GM18526 (cell line): ENCODE data around the gene ATXN7.

Source experiments
- POLR2A ChIP-seq: IDR thresholded peaks from 3 replicates; pipeline ENCODE4 v1.6.1; 2011; ENCODE audit not compliant: insufficient read length; ENCODE audit errors: extremely low read depth

Gene ATXN7

GRCh38 chr3:64016941-64017620 is 153.4 kb downstream of the ATXN7 start:
- TF ChIP-seq POLR2A = no peak

GRCh38 chr3:64019271-64019670 is 155.6 kb downstream of the ATXN7 start:
- TF ChIP-seq POLR2A = no peak

DNA sequence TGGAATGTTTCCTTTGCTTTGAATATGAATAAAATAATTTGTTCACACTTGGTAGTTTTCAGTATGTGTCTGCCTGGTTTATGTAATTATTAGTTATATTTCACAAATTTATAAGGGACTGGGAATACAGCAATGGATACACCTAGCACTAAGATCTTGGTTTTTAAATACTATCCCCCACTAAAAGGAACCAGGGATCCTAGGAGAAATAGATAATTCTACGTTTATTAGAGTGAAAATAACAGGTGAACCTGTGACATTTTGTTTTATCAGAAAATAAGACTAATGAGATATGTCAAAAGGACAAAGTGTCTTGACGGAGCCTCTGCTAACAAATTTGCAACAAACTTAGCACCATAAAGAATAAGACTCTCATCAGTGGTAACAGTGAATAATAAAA is 156.2 kb downstream of the ATXN7 start:
- TF ChIP-seq POLR2A = no peak

DNA sequence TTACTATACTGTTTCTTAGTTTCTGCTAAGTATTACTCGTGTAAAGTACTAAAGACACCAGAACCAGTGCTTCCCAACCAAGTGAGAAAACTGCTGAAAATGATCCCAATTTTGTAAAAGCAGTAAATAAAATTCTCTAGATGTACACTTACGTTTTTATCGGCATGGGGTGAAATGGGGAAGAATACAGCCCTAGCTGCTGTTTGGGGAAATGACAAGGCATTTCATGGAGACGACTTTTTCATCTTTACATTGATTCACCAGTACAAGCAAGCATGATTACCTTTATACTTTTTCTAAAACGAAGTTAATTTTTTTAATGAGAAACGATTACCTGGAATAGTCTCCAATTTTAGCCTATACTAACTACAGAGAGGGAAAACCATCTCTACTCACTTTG is 158.3 kb downstream of the ATXN7 start:
- no peak for TF ChIP-seq POLR2A

DNA sequence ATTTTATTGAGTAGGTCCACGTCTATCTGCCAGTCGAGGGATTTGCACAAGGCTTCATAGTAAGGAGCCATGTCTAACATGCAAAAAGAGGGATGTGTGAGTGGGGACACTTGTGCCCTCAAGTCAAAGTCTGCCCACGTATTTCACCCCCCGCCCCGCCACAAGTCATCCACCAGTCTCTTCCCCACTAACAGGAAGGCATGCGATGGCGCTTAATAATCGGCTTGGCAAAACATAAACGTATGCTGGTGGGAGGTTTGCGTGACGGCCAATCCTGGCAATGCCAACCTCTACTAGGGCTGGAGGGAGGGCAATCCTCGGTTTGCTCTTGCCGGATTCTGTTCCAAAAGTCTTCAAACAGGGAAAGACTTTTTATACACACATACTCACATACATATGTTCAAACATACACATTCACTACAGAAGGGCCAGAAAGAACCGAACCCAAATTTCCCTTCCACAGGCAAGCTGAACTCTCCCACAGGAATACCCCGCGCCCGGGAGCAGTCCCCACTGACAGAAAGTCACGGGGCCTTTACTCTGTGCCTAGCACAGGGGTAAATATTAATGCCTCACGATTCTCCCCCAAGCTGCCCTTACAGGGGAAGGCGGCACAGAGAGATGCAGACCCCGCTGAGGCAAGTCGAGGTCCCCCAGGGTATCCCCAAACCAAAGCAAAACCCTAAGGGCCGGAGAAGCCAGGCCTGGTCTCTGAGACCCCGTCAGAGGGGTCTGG is 159.0 kb downstream of the ATXN7 start:
- TF ChIP-seq POLR2A = no peak

DNA sequence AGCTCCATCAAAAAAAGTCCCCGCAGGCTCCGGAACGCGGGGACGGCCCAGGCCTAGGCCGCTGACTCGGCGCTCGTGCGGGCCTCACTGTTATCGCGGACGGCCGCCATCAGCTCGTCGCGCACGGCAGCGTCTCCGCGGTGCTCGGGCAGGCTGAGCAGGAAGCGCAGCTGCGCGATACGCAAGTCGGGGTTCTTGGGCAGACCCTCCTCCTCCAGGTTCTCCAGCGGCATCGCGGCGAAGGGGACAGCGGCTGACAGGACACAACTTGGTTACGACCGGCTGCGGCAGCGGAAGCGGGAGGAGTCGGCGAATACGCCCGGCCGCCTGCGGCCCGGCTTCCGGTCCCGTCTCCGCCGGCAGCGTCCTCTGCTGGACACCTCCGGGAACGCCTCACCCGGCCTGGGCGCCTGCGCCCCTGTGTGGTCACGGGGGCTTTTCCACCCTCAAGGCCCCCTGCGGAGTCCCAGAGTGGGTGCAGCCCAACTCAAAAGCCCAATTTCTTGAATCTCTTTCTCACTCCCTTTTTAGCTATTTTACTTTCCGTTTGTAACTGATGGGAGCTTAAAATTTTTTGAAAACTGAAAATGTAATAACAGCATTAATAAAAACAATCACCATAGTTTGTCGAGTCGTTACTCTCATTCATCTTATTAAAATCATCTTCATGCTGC is 159.7 kb downstream of the ATXN7 start, which contains the start of gene PSMD6:
PSMD6 (minus strand) TSS at position 308 of the 674 bp plus-strand sequence; CDS start at position 233, 75 bp downstream.
- TF ChIP-seq POLR2A = peak; percentile 81

- no peak for TF ChIP-seq POLR2A
These were observed 160.2 kb downstream of the ATXN7 start for GRCh38 chr3:64023861-64024223.

DNA sequence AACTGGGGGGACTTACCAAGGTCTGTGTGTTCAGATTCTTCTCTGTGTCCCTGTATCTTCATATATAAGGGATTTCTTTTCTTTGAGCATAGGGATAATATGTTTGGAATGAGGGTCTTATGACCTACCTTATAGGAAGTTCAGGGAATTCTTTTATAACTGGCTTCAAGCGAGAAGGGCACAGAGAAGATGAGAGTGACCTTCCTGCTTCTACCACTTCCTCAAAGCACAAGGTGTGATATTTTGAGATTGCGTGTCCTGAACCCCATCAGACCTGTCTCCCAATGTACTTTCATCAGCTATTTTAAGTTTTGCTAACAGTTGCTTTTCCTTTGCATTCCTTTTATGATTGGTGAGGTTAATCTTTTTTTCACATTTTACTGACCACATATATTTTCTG is 162.7 kb downstream of the ATXN7 start:
- TF ChIP-seq POLR2A = no peak

GRCh38 chr3:64027658-64028057 is 164.0 kb downstream of the ATXN7 start:
- TF ChIP-seq POLR2A = no peak

DNA sequence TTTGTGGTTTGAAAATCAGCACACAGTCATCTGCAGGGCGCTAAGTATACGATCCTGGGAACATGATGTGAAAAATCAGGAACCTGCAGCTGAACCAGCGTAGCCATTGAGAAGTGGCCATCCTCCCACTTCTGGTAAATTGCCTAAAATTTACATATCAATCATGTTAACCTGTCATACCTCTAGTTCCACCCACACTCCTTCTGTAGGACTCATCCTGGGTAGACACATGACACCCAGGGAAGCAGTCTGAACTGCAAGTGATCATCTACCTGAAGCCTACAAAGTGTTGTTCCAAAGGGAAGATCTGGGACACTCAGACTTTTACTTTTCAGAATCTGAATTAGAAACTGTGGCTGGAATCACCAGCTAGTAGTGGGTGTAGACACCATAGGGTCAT is 165.1 kb downstream of the ATXN7 start:
- TF ChIP-seq POLR2A = no peak

DNA sequence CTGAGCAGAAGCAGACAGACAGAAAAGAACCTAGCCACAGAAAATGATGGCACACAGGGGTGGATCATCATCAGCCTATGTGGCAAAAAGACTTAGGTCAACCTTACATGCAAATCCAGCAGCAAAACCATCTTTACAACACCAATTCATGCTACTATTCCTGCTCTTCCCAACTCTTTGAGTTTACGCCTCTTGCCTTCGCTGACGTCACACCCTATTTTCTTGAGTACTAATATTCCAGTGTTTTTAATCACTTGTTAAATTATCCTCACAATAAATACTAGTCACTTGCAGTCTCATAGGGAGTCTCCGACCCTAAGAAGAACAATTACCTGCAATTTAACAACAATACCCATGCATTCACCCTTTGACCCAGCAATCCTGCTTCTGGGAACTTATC is 165.6 kb downstream of the ATXN7 start:
- no peak for TF ChIP-seq POLR2A

GRCh38 chr3:64030741-64031140 is 167.1 kb downstream of the ATXN7 start:
- no peak for TF ChIP-seq POLR2A

DNA sequence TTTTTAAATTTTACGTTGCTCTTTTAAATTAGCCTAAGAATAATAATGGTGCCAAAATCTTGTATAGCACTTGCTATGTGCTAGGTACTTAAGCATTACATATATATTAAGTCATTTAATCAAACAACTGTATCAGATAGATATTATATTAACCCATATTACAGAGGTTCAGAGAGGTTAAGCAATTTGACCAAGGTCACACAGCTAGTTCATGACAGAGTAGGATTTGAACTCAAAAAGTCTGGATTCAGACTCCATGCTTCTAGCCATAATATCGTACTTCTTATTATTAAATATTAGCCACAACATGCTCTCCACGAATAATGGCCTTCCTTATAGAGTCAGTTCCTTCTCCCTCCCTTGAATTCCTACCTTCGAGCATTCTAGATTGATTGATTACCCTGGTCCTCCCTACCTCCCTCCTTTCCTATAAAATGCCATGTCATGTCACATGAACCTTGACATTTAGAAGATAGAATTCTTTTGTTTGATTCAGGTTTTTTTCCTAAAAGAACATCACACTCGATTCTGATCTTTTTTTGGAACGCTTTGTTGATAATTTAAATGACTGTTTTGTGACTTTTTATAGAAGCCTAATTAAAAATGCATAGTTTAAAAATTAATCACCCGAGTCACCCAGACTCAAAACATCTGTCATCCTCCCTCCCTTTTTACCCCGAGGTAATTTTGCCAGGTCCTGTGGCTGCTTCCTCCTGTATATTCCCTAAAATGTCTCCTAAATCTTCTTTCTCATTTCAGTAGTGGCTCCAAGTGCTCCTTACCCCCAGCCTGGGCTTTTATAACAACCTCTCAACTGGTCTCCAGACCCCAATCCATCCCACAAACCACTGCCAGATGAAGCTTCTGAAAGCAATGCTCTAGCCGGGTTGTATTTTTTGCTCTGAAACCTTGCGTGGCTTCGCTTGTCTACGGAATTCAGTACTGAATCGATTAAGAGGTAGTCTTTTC is 168.2 kb downstream of the ATXN7 start:
- no peak for TF ChIP-seq POLR2A

DNA sequence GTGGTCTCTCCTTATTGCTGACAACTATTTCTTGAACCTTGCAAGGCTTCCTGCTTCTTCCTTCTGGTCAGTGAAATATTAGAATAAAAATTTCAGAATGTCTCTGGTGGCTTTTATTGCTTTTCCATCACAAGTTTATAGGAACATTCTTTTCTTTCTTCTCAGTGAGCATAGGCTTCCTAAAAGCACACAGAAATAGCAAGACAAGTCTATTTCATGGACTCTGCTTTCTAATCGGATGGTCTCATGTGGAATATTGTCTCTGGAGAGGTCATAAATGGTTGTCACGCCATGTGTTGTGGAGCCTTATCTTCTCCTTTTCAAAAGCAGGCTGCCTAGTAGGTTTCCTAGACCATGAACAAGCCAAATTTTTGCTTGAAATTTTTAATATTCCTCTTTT is 169.4 kb downstream of the ATXN7 start:
- TF ChIP-seq POLR2A = no peak

GRCh38 chr3:64037084-64037483 is 173.4 kb downstream of the ATXN7 start:
- TF ChIP-seq POLR2A = no peak
